ENCODE results near the gene GRIK2.

- TF ChIP-seq POLR2A (IDR thresholded peaks at IDR 0.05), result no peak
- no peak for TF ChIP-seq CTCF (IDR thresholded peaks at IDR 0.05)
These were observed 85.4 kb downstream of the GRIK2 start for GRCh38 chr6:101478891-101479290.

All from thyroid gland (tissue), 4 donors.